Spleen (tissue), 11 donors: ENCODE results near the gene ELFN2. TPM values are rescaled to one million over a fixed set of nuclear protein-coding genes. Genes with fewer than 3 reads are reported as not detected.
"Not testable (repeated sequence)": the region's sequence is repeated elsewhere in the genome, so short reads cannot be mapped to it uniquely, and the experiment has no call there.

Source experiments
- DNase-seq: peaks from one replicate; pipeline ENCODE4 v3.0.0-alpha.2; 2020
- H3K27ac ChIP-seq, 8 donors: fragments of 200-600 bp; sonication (generic) in 7 of 8; 1 replicate in 4 of 8; 2 replicates in 4 of 8; pipeline versions ENCODE4 v1.5.0 to v1.8.0; 2016 to 2021; ENCODE audit warnings: inconsistent platforms in 4 of 8, mild to moderate bottlenecking in 4 of 8, moderate library complexity in 1 of 8
- H3K27me3 ChIP-seq, 7 donors: fragments of 200-600 bp; sonication (generic) in 6 of 7; replicated peaks in 1 of 7; 1 replicate in 4 of 7; 2 replicates in 3 of 7; pipeline versions ENCODE4 v1.5.0 to v1.8.0; 2016 to 2021; ENCODE audit warnings: inconsistent platforms in 3 of 7, mild to moderate bottlenecking in 1 of 7
- H3K36me3 ChIP-seq, 6 donors: fragments of 200-600 bp; sonication (generic) in 5 of 6; 1 replicate in 4 of 6; 2 replicates in 2 of 6; pipeline versions ENCODE4 v1.5.0 to v1.8.0; 2016 to 2021; ENCODE audit warnings: inconsistent platforms in 2 of 6
- H3K4me1 ChIP-seq, 6 donors: fragments of 200-600 bp; sonication (generic) in 5 of 6; 1 replicate in 3 of 6; 2 replicates in 3 of 6; pipeline versions ENCODE4 v1.5.0 to v1.8.0; 2016 to 2021; ENCODE audit warnings: inconsistent platforms in 3 of 6
- H3K4me3 ChIP-seq, 8 donors: fragments of 200-600 bp; sonication (generic) in 7 of 8; 1 replicate in 4 of 8; 2 replicates in 4 of 8; pipeline versions ENCODE4 v1.5.0 to v1.8.0; 2016 to 2021; ENCODE audit warnings: inconsistent platforms in 4 of 8, mild to moderate bottlenecking in 4 of 8, moderate library complexity in 2 of 8
- H3K9me3 ChIP-seq, 8 donors: fragments of 200-600 bp; sonication (generic) in 7 of 8; 1 replicate in 4 of 8; 2 replicates in 4 of 8; pipeline versions ENCODE4 v1.5.0 to v1.8.0; 2016 to 2021; ENCODE audit warnings: inconsistent platforms in 4 of 8
- CTCF ChIP-seq, 11 experiments: fragments of 200-600 bp in 7 of 11; fragments of 450-650 bp in 4 of 11; sonication (generic) in 4 of 11; IDR thresholded peaks in 8 of 11; conservative IDR thresholded peaks in 3 of 11; 1 replicate in 7 of 11; 2 replicates in 4 of 11; pipeline versions ENCODE4 v1.4.0 to v1.8.0; 2016 to 2021; ENCODE audit warnings: antibody characterized with exemption in 11 of 11, inconsistent platforms in 4 of 11, mild to moderate bottlenecking in 1 of 11
- POLR2A ChIP-seq, 3 donors: fragments of 450-650 bp; IDR thresholded peaks; one replicate each; pipeline ENCODE4 v1.5.1; 2017; ENCODE audit warnings: antibody characterized with exemption in 3 of 3, mild to moderate bottlenecking in 1 of 3
- POLR2AphosphoS5 ChIP-seq, 3 donors: sonication (generic); formaldehyde crosslinking; IDR thresholded peaks; one replicate each; pipeline ENCODE4 v1.5.1; 2017; ENCODE audit warnings: antibody characterized with exemption in 3 of 3
- WGBS, 5 donors: extraction: QIAGEN DNeasy Blood & Tissue Kit in 3 of 5; methylation state at CpG; one replicate each; pipeline versions ENCODE4 v1.1.5 to v1.1.7; 2013 to 2018; 5-methylcytosine and 5-hydroxymethylcytosine counted together
- intact Hi-C: fragments of 100-400 bp; cut with DNase I; formaldehyde crosslinking; loops from one replicate; pipeline ENCODE4 v1.15.0; 2023; ENCODE audit warnings: low total_unique reads
- polyA plus RNA-seq, 3 donors: library from polyadenylated mRNA; stranded (reverse); fragments of 200-250 nt; gene quantifications; one replicate each; pipeline ENCODE4 v1.2.1, GENCODE V29; 2013
- total RNA-seq, 7 donors: library from RNA; depleted of rRNA in 3 of 7; stranded (reverse); fragments of >200 nt in 3 of 7; fragmentation: NEBNext Ultra II Directional in 4 of 7; extraction: Animal tissue kit (Norgen Biotek cat#: 25700) in 4 of 7; gene quantifications; one replicate each; pipeline versions ENCODE4 v1.1.0 to v1.2.1, GENCODE V29; 2016 to 2021
- donor health status: healthy with polysubstance abuse.
- donor health status: DM: no; HTN: no; CAD: no; lungs with moderate emphysema.
- donor health status: DM: no; HTN: no; CAD: no.
- donor health status: Bipolar disorder and iron deficiency.
- donor health status: healthy.
- donor health status: DM: no; HTN: no; CAD: no.
- donor health status: DM: yes; HTN: yes; CAD: no.

The ELFN2 gene
- total and polyA plus RNA-seq, 10 donors: 0.02 to 0.19 (median 0.07) TPM; not detected in 1

GRCh38 chr22:37402184-37402506 is 25.1 kb downstream of the ELFN2 start:
- no peaks in the 10 kb centered on the region for H3K9me3 ChIP-seq
- no peak for TF ChIP-seq CTCF (IDR thresholded peaks at IDR 0.05 in 8 of 11, conservative IDR thresholded peaks at IDR 0.05 in 3 of 11)
- TF ChIP-seq POLR2AphosphoS5 (IDR thresholded peaks at IDR 0.05): no peak
- TF ChIP-seq POLR2A (IDR thresholded peaks at IDR 0.05): no peak
- H3K4me3 ChIP-seq: no peak overlapping the region
- H3K36me3 ChIP-seq: no peaks in the 10 kb centered on the region
- 81 to 97% (median 89%) methylated on average over 5 to 10 of the region's 10 CpGs for WGBS, 5 donors
- intact Hi-C loops: no loop called here
- no peak for DNase-seq
- H3K4me1 ChIP-seq: no peaks in the 10 kb centered on the region
- peaks cover 0 to 37% (median 0%) of the 10 kb centered on the region in 7 donors for H3K27me3 ChIP-seq
- no peak overlapping the region for H3K27ac ChIP-seq

DNA sequence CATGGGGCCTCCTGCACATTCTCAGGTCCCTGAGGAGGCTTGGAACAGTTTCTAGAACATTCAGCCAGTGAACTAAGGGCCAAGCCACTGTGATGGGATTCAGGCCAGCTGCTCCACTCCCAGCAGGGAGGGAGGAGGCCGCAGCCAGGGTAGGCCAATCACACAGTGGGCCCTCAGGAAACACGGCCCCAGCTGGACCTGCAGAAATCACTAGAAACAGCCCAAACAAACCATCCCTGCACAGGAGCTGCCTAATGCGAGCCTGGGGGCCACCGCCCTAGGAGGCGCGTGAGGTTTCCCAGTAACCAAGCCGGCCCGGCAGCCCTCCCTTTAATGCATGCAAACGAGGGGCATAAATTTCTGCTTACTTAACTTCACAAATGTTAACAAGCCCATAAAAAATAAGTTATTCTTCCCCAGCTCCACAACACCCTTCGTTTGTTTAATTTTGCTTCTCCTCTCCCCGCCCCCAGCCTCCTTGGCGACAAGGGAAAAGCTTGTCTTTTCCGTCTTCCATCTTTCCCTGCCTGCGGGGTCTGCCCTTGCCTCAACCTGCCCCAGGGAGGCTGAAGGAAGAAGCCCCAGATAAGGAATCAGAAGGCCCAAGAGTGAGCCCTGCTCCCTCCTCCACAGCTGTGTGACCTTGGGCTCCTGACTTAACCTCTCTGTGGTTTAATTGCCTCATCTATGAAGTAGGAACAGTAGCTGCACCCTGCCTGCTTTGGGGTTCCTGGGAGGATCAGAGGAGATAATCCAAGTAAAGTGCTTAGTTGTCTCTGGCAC is 25.7 kb downstream of the ELFN2 start:
- intact Hi-C loops: no loop called here
- Histone ChIP-seq H3K9me3 (no peaks in the 10 kb centered on the region), H3K27me3 (peaks cover 0 to 43% (median 0%) of the 10 kb centered on the region in 7 donors), H3K36me3 (no peaks in the 10 kb centered on the region), H3K4me1 (no peaks in the 10 kb centered on the region), H3K27ac (no peak overlapping the region), H3K4me3 (no peak overlapping the region)
- 65 to 84% (median 76%) methylated on average over 13 to 14 of the region's 14 CpGs for WGBS, 5 donors
- TF ChIP-seq CTCF (IDR thresholded peaks at IDR 0.05 in 8 of 11, conservative IDR thresholded peaks at IDR 0.05 in 3 of 11): no peak
- no peak for TF ChIP-seq POLR2A (IDR thresholded peaks at IDR 0.05)
- no peak for TF ChIP-seq POLR2AphosphoS5 (IDR thresholded peaks at IDR 0.05)
- no peak for DNase-seq

- Histone ChIP-seq H3K9me3 (no peaks in the 10 kb centered on the region), H3K4me3 (no peak overlapping the region), H3K27me3 (peaks cover 0 to 49% (median 0%) of the 10 kb centered on the region in 7 donors), H3K4me1 (no peaks in the 10 kb centered on the region), H3K36me3 (no peaks in the 10 kb centered on the region), H3K27ac (peak overlapping the region in 1 of 8 donors; percentile 11)
- WGBS, 5 donors: 69 to 79% (median 72%) methylated on average over 8 to 11 of the region's 11 CpGs
- intact Hi-C loops: no loop called here
- DNase-seq: no peak
- TF ChIP-seq POLR2AphosphoS5 (IDR thresholded peaks at IDR 0.05) (no peak), POLR2A (IDR thresholded peaks at IDR 0.05) (no peak), CTCF (IDR thresholded peaks at IDR 0.05 in 8 of 11, conservative IDR thresholded peaks at IDR 0.05 in 3 of 11) (no peak)
Measured at GRCh38 chr22:37400719-37401118, 26.6 kb downstream of the ELFN2 start.

DNA sequence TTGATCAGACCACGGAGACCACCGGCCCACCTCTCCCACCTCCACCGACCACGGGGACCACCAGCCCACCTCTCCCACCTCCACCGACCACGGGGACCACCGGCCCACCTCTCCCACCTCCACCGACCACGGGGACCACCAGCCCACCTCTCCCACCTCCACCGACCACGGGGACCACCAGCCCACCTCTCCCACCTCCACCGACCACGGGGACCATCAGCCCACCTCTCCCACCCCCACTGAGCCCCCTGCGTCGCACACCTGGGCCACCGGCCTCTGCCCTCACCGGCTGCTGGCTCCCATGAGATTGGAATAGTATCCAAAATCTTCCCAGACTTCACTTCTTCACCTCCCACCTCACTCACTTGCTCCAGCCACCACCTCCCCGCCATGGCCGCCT is 27.8 kb downstream of the ELFN2 start:
- H3K36me3 ChIP-seq, H3K9me3 ChIP-seq, DNase-seq, H3K4me3 ChIP-seq, H3K4me1 ChIP-seq, intact Hi-C loops, H3K27ac ChIP-seq: not testable (repeated sequence)
- H3K27me3 ChIP-seq: peaks cover 0 to 59% (median 0%) of the 10 kb centered on the region in 7 donors
- 76 to 90% (median 84%) methylated on average over 13 to 19 of the region's 19 CpGs for WGBS, 5 donors
